Epithelial cell of proximal tubule (primary cell): ENCODE measurements around the gene OPA3. TPM values are rescaled to one million over a fixed set of nuclear protein-coding genes. Genes with fewer than 3 reads are reported as not detected.

ENCODE experiments used
- DNase-seq: peaks from one replicate; pipeline ENCODE4 v3.0.0-alpha.2; 2011; ENCODE audit warnings: low read depth
- H3K4me3 ChIP-seq: 2 replicates; pipeline ENCODE4 v1.5.1; 2011; ENCODE audit warnings: low read depth, mild to moderate bottlenecking, low read length
- total RNA-seq: library from RNA; depleted of rRNA; stranded (reverse); fragments of >200 nt; gene quantifications from 2 replicates; pipeline ENCODE4 v1.2.3, GENCODE V29; 2015
- TF ChIP-seq, protein P1 (sequence below): conservative IDR thresholded peaks from 2 replicates; pipeline ENCODE4 v1.5.1; 2012; ENCODE audit warnings: low read depth, mild to moderate bottlenecking, low read length

The OPA3 gene
- total RNA-seq, 1 donor from 2014 or later: 12.6 TPM

DNA sequence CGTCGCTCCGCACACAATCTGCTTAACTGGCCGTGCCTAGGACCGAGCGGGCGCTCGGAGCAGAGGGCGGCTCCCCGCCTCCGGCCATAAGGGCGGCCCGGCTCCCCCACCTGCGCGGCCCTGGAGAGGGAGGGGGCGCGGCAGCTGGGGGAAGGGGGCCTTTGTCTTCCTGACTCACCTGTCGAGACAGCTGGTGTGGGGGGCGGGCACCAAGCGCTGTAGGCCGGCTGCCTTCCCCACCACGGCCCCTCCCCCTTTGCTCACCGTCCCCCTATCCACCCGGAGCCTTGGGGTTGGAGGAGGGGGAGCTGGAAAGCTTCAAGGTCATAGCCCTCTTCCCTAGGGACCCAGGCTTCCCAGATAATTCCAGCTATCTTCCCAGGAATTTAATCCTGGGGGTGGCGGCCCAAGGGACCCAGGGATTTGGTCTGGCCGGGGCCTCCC, 76.2 kb downstream of the OPA3 start:
- TF ChIP-seq, protein P1, sequence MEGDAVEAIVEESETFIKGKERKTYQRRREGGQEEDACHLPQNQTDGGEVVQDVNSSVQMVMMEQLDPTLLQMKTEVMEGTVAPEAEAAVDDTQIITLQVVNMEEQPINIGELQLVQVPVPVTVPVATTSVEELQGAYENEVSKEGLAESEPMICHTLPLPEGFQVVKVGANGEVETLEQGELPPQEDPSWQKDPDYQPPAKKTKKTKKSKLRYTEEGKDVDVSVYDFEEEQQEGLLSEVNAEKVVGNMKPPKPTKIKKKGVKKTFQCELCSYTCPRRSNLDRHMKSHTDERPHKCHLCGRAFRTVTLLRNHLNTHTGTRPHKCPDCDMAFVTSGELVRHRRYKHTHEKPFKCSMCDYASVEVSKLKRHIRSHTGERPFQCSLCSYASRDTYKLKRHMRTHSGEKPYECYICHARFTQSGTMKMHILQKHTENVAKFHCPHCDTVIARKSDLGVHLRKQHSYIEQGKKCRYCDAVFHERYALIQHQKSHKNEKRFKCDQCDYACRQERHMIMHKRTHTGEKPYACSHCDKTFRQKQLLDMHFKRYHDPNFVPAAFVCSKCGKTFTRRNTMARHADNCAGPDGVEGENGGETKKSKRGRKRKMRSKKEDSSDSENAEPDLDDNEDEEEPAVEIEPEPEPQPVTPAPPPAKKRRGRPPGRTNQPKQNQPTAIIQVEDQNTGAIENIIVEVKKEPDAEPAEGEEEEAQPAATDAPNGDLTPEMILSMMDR: no peak
- H3K4me3 ChIP-seq: peak overlapping the region; percentile 100
- DNase-seq: no peak

- DNase-seq: no peak
These were observed 76.7 kb downstream of the OPA3 start for GRCh38 chr19:45507872-45508416.

GRCh38 chr19:45506989-45507871, 77.4 kb downstream of the OPA3 start, which contains the start of gene VASP:
Gene VASP, plus strand, starts transcription at chr19:45507479. Its CDS starts 293 bp downstream, at chr19:45507772.
- no peak for DNase-seq
- TF ChIP-seq, protein P1: no peak
- peak within 1 kb of the TSS; percentile 100 for H3K4me3 ChIP-seq

More at GRCh38 chr19:45507872-45508416, 76.7 kb downstream of the OPA3 start:
- TF ChIP-seq, protein P1: no peak
- H3K4me3 ChIP-seq: peak overlapping the region; percentile 100

GRCh38 chr19:45506246-45506988, 78.2 kb downstream of the OPA3 start:
- DNase-seq: no peak
- peak overlapping the region; percentile 100 for H3K4me3 ChIP-seq
- TF ChIP-seq, protein P1: peak; percentile 59

DNA sequence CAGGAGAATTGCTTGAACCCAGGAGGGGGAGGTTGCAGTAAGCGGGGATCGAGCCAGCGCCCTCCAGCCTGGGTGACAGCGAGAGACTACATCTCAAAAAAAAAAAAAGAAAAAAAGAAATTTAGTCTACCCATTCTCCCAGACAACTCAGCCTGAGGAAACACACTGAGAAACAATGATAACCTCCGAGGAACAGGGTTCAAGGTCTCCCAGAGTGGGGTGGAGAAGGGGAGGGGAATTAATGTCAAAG, 78.7 kb downstream of the OPA3 start:
- TF ChIP-seq, protein P1: no peak
- no peak for DNase-seq
- H3K4me3 ChIP-seq: peak overlapping the region; percentile 100

DNA sequence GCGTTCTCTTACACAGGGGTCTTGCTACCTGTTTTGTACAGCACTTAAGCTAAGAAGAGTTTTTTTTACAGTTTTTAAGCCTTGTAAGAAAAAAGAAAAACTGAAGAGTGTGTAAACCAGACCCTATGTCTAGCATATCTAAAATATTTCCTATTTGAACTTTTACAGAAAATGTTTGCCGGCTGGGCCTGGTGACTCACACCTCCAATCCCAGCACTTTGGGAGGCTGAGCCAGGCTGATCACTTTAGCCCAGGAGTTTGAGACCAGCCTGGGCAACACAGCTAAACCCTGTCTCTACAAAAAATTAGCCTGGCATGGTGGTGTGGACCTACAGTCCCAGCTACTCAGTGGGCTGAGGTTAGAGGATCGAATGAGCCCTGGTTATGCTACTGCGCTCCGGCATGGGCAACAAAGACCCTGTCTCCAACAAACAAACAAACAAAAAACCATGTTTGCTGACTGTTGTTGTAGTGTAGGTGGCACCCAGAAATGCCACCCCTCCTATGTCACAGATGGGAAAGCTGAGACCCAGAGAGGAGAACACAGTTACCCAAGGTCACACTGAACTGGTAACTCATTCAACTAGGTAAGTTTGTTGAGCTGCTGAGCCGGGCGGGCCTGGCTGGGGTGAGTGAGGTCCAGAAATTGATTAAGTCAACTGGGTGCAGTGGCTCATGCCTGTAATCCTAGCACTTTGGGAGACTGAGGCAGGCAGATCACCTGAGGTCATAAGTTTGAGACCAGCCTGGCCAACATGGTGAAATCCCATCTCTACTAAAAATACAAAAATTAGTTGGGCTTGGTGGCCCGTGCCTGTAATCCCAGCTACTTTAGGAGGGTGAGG, 79.2 kb downstream of the OPA3 start:
- TF ChIP-seq, protein P1: no peak
- peak overlapping the region; percentile 100 for H3K4me3 ChIP-seq
- no peak for DNase-seq
